PC-3 (cell line): ENCODE measurements around the gene C15orf39. TPM values are rescaled to one million over a fixed set of nuclear protein-coding genes. Genes with fewer than 3 reads are reported as not detected.
"Not testable (repeated sequence)": the region's sequence is repeated elsewhere in the genome, so short reads cannot be mapped to it uniquely, and the experiment has no call there.

Experiments used
- ATAC-seq: fragments of 200-7000 bp; cut with Tn5 transposase; 2 replicates; pipeline ENCODE4 v1.9.1; 2020; ENCODE audit warnings: mild to moderate bottlenecking, moderate library complexity
- BruUV-seq: library from RNA; stranded (reverse); fragments of 400-500 nt; replicated peaks from 2 replicates; lab custom pipeline; 2021; lab: Mats Ljungman, UMichigan
- CTCF ChIA-PET: fragments of 300-600 bp; sonication (Branson Sonifier 250); formaldehyde crosslinking; loops from one replicate; lab custom pipeline; 2022; ENCODE audit warnings: antibody characterized with exemption; lab: Charles Lee
- POLR2A ChIA-PET: fragments of 300-600 bp; sonication (Branson Sonifier 250); formaldehyde crosslinking; loops from one replicate; lab custom pipeline; 2022; ENCODE audit warnings: antibody characterized with exemption; ENCODE audit not compliant: unreplicated experiment; lab: Charles Lee
- DNase-seq: peaks from one replicate; pipeline ENCODE4 v3.0.0-alpha.2; 2015
- H2AFZ ChIP-seq: fragments of 300-600 bp; sonication (generic); 2 replicates; pipeline ENCODE4 v1.6.0; 2016; ENCODE audit warnings: antibody characterized with exemption, low read length
- H3F3A ChIP-seq: fragments of 300-600 bp; sonication (generic); one replicate; pipeline ENCODE4 v1.6.0; 2017; ENCODE audit warnings: antibody characterized with exemption, low read length, control low read depth, mild to moderate bottlenecking; ENCODE audit not compliant: unreplicated experiment
- H3K27ac ChIP-seq: fragments of 300-600 bp; sonication (generic); 2 replicates; pipeline ENCODE4 v1.5.1; 2016; ENCODE audit warnings: mild to moderate bottlenecking, low read length
- H3K27me3 ChIP-seq: fragments of 300-600 bp; sonication (generic); 2 replicates; pipeline ENCODE4 v1.6.1; 2016; ENCODE audit warnings: low read length, mixed read lengths
- H3K36me3 ChIP-seq: fragments of 300-600 bp; sonication (generic); 2 replicates; pipeline ENCODE4 v1.6.1; 2016; ENCODE audit warnings: low read depth, mixed run types, low read length, mixed read lengths
- H3K4me1 ChIP-seq: fragments of 300-600 bp; sonication (generic); 2 replicates; pipeline ENCODE4 v1.5.1; 2016; ENCODE audit warnings: low read length; ENCODE audit not compliant: insufficient read depth
- H3K4me2 ChIP-seq: fragments of 300-600 bp; sonication (generic); 2 replicates; pipeline ENCODE4 v1.6.0; 2016; ENCODE audit warnings: low read length
- H3K4me3 ChIP-seq: fragments of 300-600 bp; sonication (generic); 2 replicates; pipeline ENCODE4 v1.5.1; 2016; ENCODE audit warnings: mild to moderate bottlenecking, low read length, mixed read lengths
- H3K79me2 ChIP-seq: fragments of 300-600 bp; sonication (generic); 2 replicates; pipeline ENCODE4 v1.6.1; 2017; ENCODE audit warnings: low read length, mixed read lengths
- H3K9ac ChIP-seq: fragments of 300-600 bp; sonication (generic); 2 replicates; pipeline ENCODE4 v1.6.0; 2016; ENCODE audit warnings: mild to moderate bottlenecking, low read length
- H3K9me2 ChIP-seq: fragments of 300-600 bp; sonication (generic); replicated peaks from 2 replicates; pipeline ENCODE4 v1.6.1; 2016; ENCODE audit warnings: mixed run types, low read length, mixed read lengths
- H3K9me3 ChIP-seq: fragments of 300-600 bp; sonication (generic); 2 replicates; pipeline ENCODE4 v1.6.1; 2016; ENCODE audit warnings: low read length, mixed read lengths
- H4K20me1 ChIP-seq: fragments of 300-600 bp; sonication (generic); 2 replicates; pipeline ENCODE4 v1.6.1; 2016; ENCODE audit warnings: low read length, mixed read lengths
- CTCF ChIP-seq: fragments of 300-600 bp; sonication (generic); conservative IDR thresholded peaks from 2 replicates; pipeline ENCODE4 v1.5.1; 2017; ENCODE audit warnings: antibody characterized with exemption, low read depth, mild to moderate bottlenecking, low read length
- EZH2 ChIP-seq: fragments of 300-600 bp; sonication (generic); IDR thresholded peaks from one replicate; pipeline ENCODE4 v1.6.1; 2017; ENCODE audit warnings: antibody characterized with exemption, mild to moderate bottlenecking, low read length; ENCODE audit not compliant: unreplicated experiment
- EZH2phosphoT487 ChIP-seq: fragments of 300-600 bp; sonication (generic); IDR thresholded peaks from 2 replicates; pipeline ENCODE4 v1.6.1; 2018; ENCODE audit warnings: mild to moderate bottlenecking, antibody characterized with exemption, low read length, borderline replicate concordance
- intact Hi-C: fragments of 100-400 bp; cut with micrococcal nuclease; formaldehyde crosslinking; loops from 2 replicates; pipeline ENCODE4 v1.9.0; 2023
- total RNA-seq: library from RNA; depleted of rRNA; stranded (reverse); fragments of >200 nt; gene quantifications from 2 replicates; pipeline ENCODE4 v1.2.3, GENCODE V29; 2014

Gene C15orf39
- total RNA-seq, 1 experiment from 2014 or later = 23.8 TPM

- Histone ChIP-seq H3K9me2 (no peaks in the 10 kb centered on the region), H3K27me3 (no peaks in the 10 kb centered on the region), H2AFZ (no peak overlapping the region), H4K20me1 (no peaks in the 10 kb centered on the region), H3K27ac (no peak overlapping the region), H3K79me2 (no peaks in the 10 kb centered on the region), H3F3A (no peaks in the 10 kb centered on the region), H3K9ac (no peak overlapping the region), H3K4me3 (no peak overlapping the region), H3K36me3 (no peaks in the 10 kb centered on the region), H3K9me3 (no peaks in the 10 kb centered on the region), H3K4me2 (no peak overlapping the region), H3K4me1 (peaks cover 8% of the 10 kb centered on the region)
- POLR2A ChIA-PET = no interaction called here
- peak; percentile 21 for DNase-seq
- no TSS peak for BruUV-seq
- no peak for ATAC-seq
- intact Hi-C loops = no loop called here
- TF ChIP-seq EZH2phosphoT487 (no peak), CTCF (no peak), EZH2 (no peak)
- CTCF ChIA-PET = no interaction called here
These were observed 36.9 kb upstream of the C15orf39 start for GRCh38 chr15:75164625-75165350.

DNA sequence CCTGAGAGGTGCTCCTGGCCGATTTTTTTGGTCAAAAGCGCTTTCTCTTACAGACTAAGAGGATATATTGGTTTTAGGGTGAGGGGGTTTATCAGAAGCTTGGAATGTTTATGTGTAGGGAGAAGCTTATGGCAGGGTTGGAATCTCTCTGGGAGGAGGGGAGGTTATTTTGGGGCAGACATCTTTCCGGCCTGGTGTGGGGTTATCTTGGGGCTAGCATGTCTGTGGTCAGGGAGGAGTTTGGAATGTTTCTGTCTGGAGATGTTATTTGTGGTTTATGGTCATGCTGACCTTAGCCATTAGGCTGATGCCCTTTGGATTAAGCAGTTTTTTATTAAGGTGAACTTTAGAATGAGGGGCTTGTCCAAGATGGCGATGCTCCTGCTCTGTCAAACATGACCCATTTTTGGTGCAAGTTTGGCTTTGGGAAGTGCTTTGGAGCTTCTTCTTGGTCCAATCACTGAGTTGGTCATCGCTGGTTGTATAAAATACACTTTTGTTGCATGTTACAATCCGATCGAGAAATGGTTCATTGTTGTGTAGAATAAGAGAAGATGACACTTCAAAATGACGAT is 35.1 kb upstream of the C15orf39 start:
- intact Hi-C loops, CTCF ChIA-PET, BruUV-seq: not testable (repeated sequence)

GRCh38 chr15:75167588-75168350 is 33.9 kb upstream of the C15orf39 start:
- H3K36me3 ChIP-seq = no peaks in the 10 kb centered on the region
- DNase-seq (peak; percentile 32), ATAC-seq (no peak)
- H3K9ac ChIP-seq = no peak overlapping the region
- TF ChIP-seq EZH2 = no peak
- TF ChIP-seq EZH2phosphoT487 = no peak
- no peak for TF ChIP-seq CTCF
- no peaks in the 10 kb centered on the region for H3K27me3 ChIP-seq
- intact Hi-C loops = no loop called here
- H3F3A ChIP-seq = peaks cover 4% of the 10 kb centered on the region
- peaks cover 35% of the 10 kb centered on the region for H3K4me1 ChIP-seq
- H3K9me2 ChIP-seq = no peaks in the 10 kb centered on the region
- H3K79me2 ChIP-seq = no peaks in the 10 kb centered on the region
- ChIA-PET POLR2A (no interaction called here), CTCF (no interaction called here)
- H3K27ac ChIP-seq = no peak overlapping the region
- no peaks in the 10 kb centered on the region for H4K20me1 ChIP-seq
- BruUV-seq = no TSS peak
- no peaks in the 10 kb centered on the region for H3K9me3 ChIP-seq
- H3K4me2 ChIP-seq = no peak overlapping the region
- H3K4me3 ChIP-seq = no peak overlapping the region
- no peak overlapping the region for H2AFZ ChIP-seq

More for the DNA sequence above, 35.1 kb upstream of the C15orf39 start:
- H3K9me2 ChIP-seq, H3K4me3 ChIP-seq, H3K36me3 ChIP-seq, H3F3A ChIP-seq, H3K27me3 ChIP-seq, H2AFZ ChIP-seq, H4K20me1 ChIP-seq, DNase-seq, POLR2A ChIA-PET, H3K9ac ChIP-seq, H3K79me2 ChIP-seq, H3K9me3 ChIP-seq, ATAC-seq, H3K27ac ChIP-seq, H3K4me2 ChIP-seq: not testable (repeated sequence)
- H3K4me1 ChIP-seq = peaks cover 23% of the 10 kb centered on the region
